IMR-90 (cell line): Measurements from ENCODE around the gene NADK. TPM values are rescaled to one million over a fixed set of nuclear protein-coding genes. Genes with fewer than 3 reads are reported as not detected.

Experiments
- ATAC-seq: fragments of 200-7000 bp; cut with Tn5 transposase; 2 replicates; pipeline ENCODE4 v1.9.1; 2020; ENCODE audit warnings: low read depth, mild to moderate bottlenecking, moderate library complexity
- BruUV-seq: library from RNA; stranded (reverse); fragments of 400-500 nt; replicated peaks from 2 replicates; lab custom pipeline; 2021; lab: Mats Ljungman, UMichigan
- CTCF ChIA-PET: fragments of 300-600 bp; formaldehyde crosslinking; extraction: SDS; loops from one replicate; lab custom pipeline; 2021; ENCODE audit warnings: antibody characterized with exemption; lab: Yijun Ruan, JAX
- POLR2A ChIA-PET: fragments of 300-600 bp; sonication (Branson Sonifier 250); formaldehyde crosslinking; loops from one replicate; lab custom pipeline; 2022; ENCODE audit warnings: antibody characterized with exemption; ENCODE audit not compliant: unreplicated experiment; lab: Charles Lee
- DNase-seq: peaks from one replicate; pipeline ENCODE4 v3.0.0; 2013
- H2AFZ ChIP-seq: replicated peaks from 2 replicates; pipeline ENCODE3; 2013; ENCODE audit warnings: low read length, mild to moderate bottlenecking; ENCODE audit not compliant: poor library complexity
- H2AK5ac ChIP-seq: 2 replicates; pipeline ENCODE4 v1.6.1; 2013; ENCODE audit warnings: low read depth, low read length, inconsistent platforms
- H2AK9ac ChIP-seq: replicated peaks from 2 replicates; pipeline ENCODE3; 2013; ENCODE audit warnings: mild to moderate bottlenecking, low read depth, low read length, moderate library complexity; ENCODE audit not compliant: poor library complexity
- H2BK120ac ChIP-seq: 2 replicates; pipeline ENCODE4 v1.6.1; 2013; ENCODE audit warnings: low read depth, low read length, inconsistent platforms
- H2BK15ac ChIP-seq: 3 replicates; pipeline ENCODE4 v1.6.1; 2013; ENCODE audit warnings: low read depth, low read length, inconsistent platforms
- H2BK20ac ChIP-seq: 2 replicates; pipeline ENCODE4 v1.6.1; 2013; ENCODE audit warnings: low read depth, mild to moderate bottlenecking, inconsistent platforms, low read length, moderate library complexity
- H2BK5ac ChIP-seq: 2 replicates; pipeline ENCODE4 v1.6.1; 2013; ENCODE audit warnings: mild to moderate bottlenecking, low read depth, low read length, inconsistent platforms; ENCODE audit not compliant: poor library complexity, severe bottlenecking
- H3K14ac ChIP-seq: replicated peaks from 2 replicates; pipeline ENCODE4 v1.6.1; 2013; ENCODE audit warnings: low read depth, low read length, inconsistent platforms
- H3K18ac ChIP-seq: 2 replicates; pipeline ENCODE4 v1.6.1; 2013; ENCODE audit warnings: low read depth, low read length, control low read depth
- H3K23ac ChIP-seq: 2 replicates; pipeline ENCODE4 v1.6.1; 2013; ENCODE audit warnings: low read depth, low read length, inconsistent platforms
- H3K27ac ChIP-seq: 2 replicates; pipeline ENCODE4 v1.5.1; 2013; ENCODE audit warnings: mild to moderate bottlenecking, control low read depth, low read length; ENCODE audit not compliant: insufficient read depth
- H3K27me3 ChIP-seq: 2 replicates; pipeline ENCODE4 v1.6.1; 2013; ENCODE audit warnings: low read length; ENCODE audit not compliant: control insufficient read depth, insufficient read depth
- H3K36me3 ChIP-seq: 2 replicates; pipeline ENCODE4 v1.6.1; 2013; ENCODE audit warnings: low read length, mixed read lengths; ENCODE audit not compliant: control insufficient read depth, insufficient read depth
- H3K4ac ChIP-seq: 2 replicates; pipeline ENCODE4 v1.6.1; 2013; ENCODE audit warnings: low read depth, low read length, inconsistent platforms
- H3K4me1 ChIP-seq: 2 replicates; pipeline ENCODE4 v1.6.1; 2013; ENCODE audit warnings: low read length, mixed read lengths; ENCODE audit not compliant: control insufficient read depth, insufficient read depth
- H3K4me2 ChIP-seq: 2 replicates; pipeline ENCODE4 v1.6.1; 2013; ENCODE audit warnings: low read depth, mild to moderate bottlenecking, control low read depth, low read length, moderate library complexity
- H3K4me3 ChIP-seq: 2 replicates; pipeline ENCODE4 v1.5.1; 2013; ENCODE audit warnings: low read depth, mild to moderate bottlenecking, control low read depth, low read length, moderate library complexity; ENCODE audit not compliant: insufficient read depth
- H3K56ac ChIP-seq: 2 replicates; pipeline ENCODE4 v1.6.1; 2013; ENCODE audit warnings: low read length, inconsistent platforms; ENCODE audit not compliant: insufficient read depth; ENCODE audit errors: extremely low read depth
- H3K79me1 ChIP-seq, 2 experiments: 2 replicates each; pipeline ENCODE4 v1.6.1; 2013; ENCODE audit warnings: low read length in 2 of 2, inconsistent platforms in 1 of 2, low read depth in 1 of 2
- H3K9ac ChIP-seq: 2 replicates; pipeline ENCODE4 v1.6.1; 2013; ENCODE audit warnings: low read depth, low read length, control low read depth
- H3K9me1 ChIP-seq: 2 replicates; pipeline ENCODE4 v1.6.1; 2013; ENCODE audit warnings: low read length, inconsistent platforms; ENCODE audit not compliant: insufficient read depth
- H3K9me3 ChIP-seq: 2 replicates; pipeline ENCODE4 v1.6.1; 2013; ENCODE audit warnings: low read length; ENCODE audit not compliant: control insufficient read depth, insufficient read depth
- H4K20me1 ChIP-seq: 2 replicates; pipeline ENCODE4 v1.6.1; 2013; ENCODE audit warnings: low read length, inconsistent platforms; ENCODE audit not compliant: insufficient read depth
- H4K5ac ChIP-seq: 2 replicates; pipeline ENCODE4 v1.6.1; 2013; ENCODE audit warnings: mild to moderate bottlenecking, low read depth, low read length, control low read depth
- H4K8ac ChIP-seq, 2 experiments: 2 replicates each; pipeline ENCODE4 v1.6.1; 2013; ENCODE audit warnings: low read depth in 2 of 2, low read length in 2 of 2, control low read depth in 1 of 2, inconsistent platforms in 1 of 2
- H4K91ac ChIP-seq: 2 replicates; pipeline ENCODE4 v1.6.1; 2013; ENCODE audit warnings: low read depth, low read length, inconsistent platforms; ENCODE audit not compliant: insufficient read depth
- BHLHE40 ChIP-seq: fragments of 150-350 bp; IDR thresholded peaks from 2 replicates; pipeline ENCODE4 v1.6.1; 2016; ENCODE audit warnings: mild to moderate bottlenecking, low read depth, low read length
- CEBPB ChIP-seq: IDR thresholded peaks from 2 replicates; pipeline ENCODE4 v1.6.1; 2012; ENCODE audit warnings: low read depth, low read length, improper control_type of control experiment
- CHD1 ChIP-seq: IDR thresholded peaks from 2 replicates; pipeline ENCODE4 v1.6.1; 2012; ENCODE audit warnings: low read depth, low read length, improper control_type of control experiment
- ELK1 ChIP-seq: fragments of 150-350 bp; IDR thresholded peaks from 2 replicates; pipeline ENCODE4 v1.6.1; 2016; ENCODE audit warnings: low read depth, mild to moderate bottlenecking, low read length, moderate library complexity, borderline replicate concordance
- FOS ChIP-seq: fragments of 150-350 bp; IDR thresholded peaks from 2 replicates; pipeline ENCODE4 v1.6.1; 2016; ENCODE audit warnings: low read depth, low read length
- MAFK ChIP-seq: IDR thresholded peaks from 2 replicates; pipeline ENCODE4 v1.6.1; 2012; ENCODE audit warnings: low read depth, low read length, improper control_type of control experiment
- MAZ ChIP-seq: IDR thresholded peaks from 2 replicates; pipeline ENCODE4 v1.6.1; 2012; ENCODE audit warnings: low read depth, mild to moderate bottlenecking, low read length, improper control_type of control experiment, moderate library complexity, borderline replicate concordance
- MXI1 ChIP-seq: IDR thresholded peaks from 2 replicates; pipeline ENCODE4 v1.6.1; 2012; ENCODE audit warnings: low read depth, mild to moderate bottlenecking, low read length, moderate library complexity, borderline replicate concordance
- NFE2L2 ChIP-seq: fragments of 150-350 bp; IDR thresholded peaks from 2 replicates; pipeline ENCODE4 v1.6.1; 2016; ENCODE audit warnings: low read depth, mild to moderate bottlenecking, low read length
- POLR2A ChIP-seq: IDR thresholded peaks from 2 replicates; pipeline ENCODE4 v1.6.1; 2012; ENCODE audit warnings: mild to moderate bottlenecking, low read depth, low read length
- RAD21 ChIP-seq: IDR thresholded peaks from 2 replicates; pipeline ENCODE4 v1.6.1; 2012; ENCODE audit warnings: low read length, improper control_type of control experiment
- RCOR1 ChIP-seq: IDR thresholded peaks from 2 replicates; pipeline ENCODE4 v1.6.1; 2012; ENCODE audit warnings: mild to moderate bottlenecking, low read length, improper control_type of control experiment; ENCODE audit not compliant: insufficient replicate concordance
- RFX5 ChIP-seq: IDR thresholded peaks from 2 replicates; pipeline ENCODE4 v1.8.0; 2012; ENCODE audit warnings: low read depth, mild to moderate bottlenecking, low read length, moderate library complexity
- SMC3 ChIP-seq: fragments of 150-350 bp; IDR thresholded peaks from 2 replicates; pipeline ENCODE4 v1.6.1; 2016; ENCODE audit warnings: low read depth, mild to moderate bottlenecking, antibody characterized with exemption, low read length, moderate library complexity
- USF2 ChIP-seq: fragments of 150-350 bp; IDR thresholded peaks from 2 replicates; pipeline ENCODE4 v1.6.1; 2017; ENCODE audit warnings: mild to moderate bottlenecking, antibody characterized with exemption, low read length, low read depth
- WGBS, 2 experiments: methylation state at CpG; one replicate each; pipeline versions ENCODE4 v1.1.5 to v1.1.7; 2013; ENCODE audit warnings: missing lambda C conversion rate in 2 of 2; ENCODE audit not compliant: insufficient read length in 1 of 2; ENCODE audit errors: extremely low coverage in 2 of 2; 5-methylcytosine and 5-hydroxymethylcytosine counted together
- dilution Hi-C: fragments of 300-500 bp; cut with HindIII; formaldehyde crosslinking; loops from one replicate; pipeline ENCODE4 v1.14.3; 2018; ENCODE audit warnings: low sequenced_read_pairs; ENCODE audit not compliant: unreplicated experiment
- in situ Hi-C: fragments of 300-500 bp; cut with MboI; formaldehyde crosslinking; loops from 3 replicates; pipeline ENCODE4 v1.14.3; 2019; ENCODE audit warnings: low sequenced_read_pairs, inconsistent platforms, mixed read lengths
- intact Hi-C: fragments of 100-400 bp; cut with micrococcal nuclease; formaldehyde crosslinking; loops from 2 replicates; pipeline ENCODE4 v1.10.0; 2022
- polyA plus RNA-seq, 3 experiments: library from polyadenylated mRNA; depleted of rRNA; stranded (reverse); fragments of >200 nt; gene quantifications; 2 replicates each; pipeline ENCODE4 v1.2.3, GENCODE V29; 2012; ENCODE audit warnings: low replicate concordance in 1 of 3
- total RNA-seq: library from RNA; depleted of rRNA; stranded (reverse); fragments of >200 nt; gene quantifications from 2 replicates; pipeline ENCODE4 v1.2.3, GENCODE V29; 2012
- TF ChIP-seq, protein P1 (sequence below): conservative IDR thresholded peaks from 2 replicates; pipeline ENCODE4 v1.5.1; 2012; ENCODE audit warnings: mild to moderate bottlenecking, low read depth, low read length, improper control_type of control experiment

NADK gene
- total and polyA plus RNA-seq, 2 of the 4 experiments (the other 2 are of a cell fraction): 12.5 to 56.1 TPM

GRCh38 chr1:1770102-1770501, 8.2 kb downstream of the NADK start:
- H4K20me1 ChIP-seq: peaks cover 25% of the 10 kb centered on the region
- intact Hi-C loops (no loop called here), in situ Hi-C loops (no loop called here), dilution Hi-C loops (no loop called here)
- no peak overlapping the region for H3K23ac ChIP-seq
- H2AK9ac ChIP-seq: no peak overlapping the region
- no peaks in the 10 kb centered on the region for H3K9me1 ChIP-seq
- BruUV-seq: no TSS peak
- TF ChIP-seq ELK1 (no peak), MXI1 (no peak), SMC3 (no peak), RFX5 (no peak), NFE2L2 (no peak), CHD1 (no peak), USF2 (no peak), RCOR1 (no peak), BHLHE40 (no peak), POLR2A (no peak), MAFK (no peak), FOS (no peak), RAD21 (no peak), CEBPB (no peak), MAZ (no peak)
- TF ChIP-seq, protein P1, sequence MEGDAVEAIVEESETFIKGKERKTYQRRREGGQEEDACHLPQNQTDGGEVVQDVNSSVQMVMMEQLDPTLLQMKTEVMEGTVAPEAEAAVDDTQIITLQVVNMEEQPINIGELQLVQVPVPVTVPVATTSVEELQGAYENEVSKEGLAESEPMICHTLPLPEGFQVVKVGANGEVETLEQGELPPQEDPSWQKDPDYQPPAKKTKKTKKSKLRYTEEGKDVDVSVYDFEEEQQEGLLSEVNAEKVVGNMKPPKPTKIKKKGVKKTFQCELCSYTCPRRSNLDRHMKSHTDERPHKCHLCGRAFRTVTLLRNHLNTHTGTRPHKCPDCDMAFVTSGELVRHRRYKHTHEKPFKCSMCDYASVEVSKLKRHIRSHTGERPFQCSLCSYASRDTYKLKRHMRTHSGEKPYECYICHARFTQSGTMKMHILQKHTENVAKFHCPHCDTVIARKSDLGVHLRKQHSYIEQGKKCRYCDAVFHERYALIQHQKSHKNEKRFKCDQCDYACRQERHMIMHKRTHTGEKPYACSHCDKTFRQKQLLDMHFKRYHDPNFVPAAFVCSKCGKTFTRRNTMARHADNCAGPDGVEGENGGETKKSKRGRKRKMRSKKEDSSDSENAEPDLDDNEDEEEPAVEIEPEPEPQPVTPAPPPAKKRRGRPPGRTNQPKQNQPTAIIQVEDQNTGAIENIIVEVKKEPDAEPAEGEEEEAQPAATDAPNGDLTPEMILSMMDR: no peak
- no peak overlapping the region for H4K8ac ChIP-seq
- H3K9me3 ChIP-seq: peaks cover 8% of the 10 kb centered on the region
- ChIA-PET CTCF (interaction anchor here (0.6 kb wide), 1 partner anchor 492 kb away, joined by 9 read pairs; no protein-coding TSS in a partner anchor), POLR2A (no interaction called here)
- peaks cover 12 to 37% of the 10 kb centered on the region in 2 experiments for H3K79me1 ChIP-seq
- no peak overlapping the region for H3K4me3 ChIP-seq
- H4K5ac ChIP-seq: no peak overlapping the region
- H3K27me3 ChIP-seq: no peaks in the 10 kb centered on the region
- no peak overlapping the region for H3K4me2 ChIP-seq
- H3K56ac ChIP-seq: no peak overlapping the region
- no peak overlapping the region for H2AFZ ChIP-seq
- no peak overlapping the region for H2BK20ac ChIP-seq
- no peak overlapping the region for H2BK15ac ChIP-seq
- no peaks in the 10 kb centered on the region for H3K4me1 ChIP-seq
- no peak overlapping the region for H3K27ac ChIP-seq
- no peak for ATAC-seq
- no peak overlapping the region for H2BK5ac ChIP-seq
- WGBS, 2 experiments: no CpG with 5 or more reads among the region's 3 CpGs
- no peak overlapping the region for H3K14ac ChIP-seq
- H3K9ac ChIP-seq: no peak overlapping the region
- no peak for DNase-seq
- no peak overlapping the region for H2AK5ac ChIP-seq
- H3K18ac ChIP-seq: no peak overlapping the region
- peaks cover 15% of the 10 kb centered on the region for H3K36me3 ChIP-seq
- no peak overlapping the region for H2BK120ac ChIP-seq
- no peak overlapping the region for H3K4ac ChIP-seq
- no peak overlapping the region for H4K91ac ChIP-seq
